HUES6 (cell line): ENCODE data around the gene GOLGA6L10.

Source experiments
- H3K27ac ChIP-seq: 2 replicates; pipeline ENCODE4 v1.7.0; 2013; ENCODE audit warnings: low read depth, mild to moderate bottlenecking, low read length, inconsistent platforms
- H3K27me3 ChIP-seq: 2 replicates; pipeline ENCODE4 v1.6.1; 2013; ENCODE audit warnings: low read length; ENCODE audit not compliant: control insufficient read depth, insufficient read depth
- H3K36me3 ChIP-seq: 2 replicates; pipeline ENCODE4 v1.6.1; 2013; ENCODE audit warnings: low read length; ENCODE audit not compliant: control insufficient read depth, insufficient read depth
- H3K4me1 ChIP-seq: 2 replicates; pipeline ENCODE4 v1.6.1; 2013; ENCODE audit warnings: low read length; ENCODE audit not compliant: control insufficient read depth, insufficient read depth
- H3K4me3 ChIP-seq: 2 replicates; pipeline ENCODE4 v1.5.1; 2013; ENCODE audit warnings: low read depth, low read length
- H3K9ac ChIP-seq: one replicate; pipeline ENCODE4 v1.6.1; 2013; ENCODE audit warnings: mild to moderate bottlenecking, low read length
- H3K9me3 ChIP-seq: 2 replicates; pipeline ENCODE4 v1.6.1; 2013; ENCODE audit warnings: low read depth, low read length; ENCODE audit not compliant: control insufficient read depth, insufficient read depth

GOLGA6L10 gene

DNA sequence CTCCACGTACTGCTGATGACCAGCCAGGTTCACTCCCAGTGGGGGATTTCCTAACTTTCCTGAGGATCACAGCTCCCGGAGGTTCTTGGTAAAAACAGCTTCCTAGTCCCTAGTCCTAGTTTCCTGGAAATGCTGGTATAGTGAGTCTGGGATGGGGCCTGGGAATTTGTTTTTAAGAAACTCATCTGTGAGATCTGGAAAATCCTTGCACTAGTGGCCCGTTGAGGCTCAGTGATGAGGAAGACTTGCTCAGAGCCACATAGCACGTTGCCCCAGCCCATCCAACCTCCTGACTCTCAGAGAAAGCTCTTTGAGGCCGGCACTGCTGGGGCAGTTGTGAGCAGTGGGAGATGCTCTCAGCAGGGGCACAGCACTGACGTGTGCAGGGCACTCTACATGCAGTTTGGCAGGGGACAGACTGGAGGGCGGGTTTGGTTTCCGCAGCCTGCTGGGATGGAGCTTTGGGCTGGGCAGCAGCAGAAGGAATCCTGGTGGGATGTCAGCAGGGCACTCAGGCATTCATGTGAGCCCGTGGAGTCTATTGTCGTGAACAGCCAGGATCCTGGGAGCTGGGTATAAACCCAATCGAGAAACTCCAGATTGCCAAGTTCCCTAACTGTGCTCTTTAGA is 55.1 kb downstream of the GOLGA6L10 start:
- H3K27me3 ChIP-seq, result no peaks in the 10 kb centered on the region
- H3K4me1 ChIP-seq, result peaks cover 7% of the 10 kb centered on the region; the same call in 1 of the 2 replicates
- H3K27ac ChIP-seq, result no peak overlapping the region
- no peak overlapping the region for H3K9ac ChIP-seq
- no peaks in the 10 kb centered on the region for H3K36me3 ChIP-seq
- H3K4me3 ChIP-seq, result no peak overlapping the region
- no peaks in the 10 kb centered on the region for H3K9me3 ChIP-seq

DNA sequence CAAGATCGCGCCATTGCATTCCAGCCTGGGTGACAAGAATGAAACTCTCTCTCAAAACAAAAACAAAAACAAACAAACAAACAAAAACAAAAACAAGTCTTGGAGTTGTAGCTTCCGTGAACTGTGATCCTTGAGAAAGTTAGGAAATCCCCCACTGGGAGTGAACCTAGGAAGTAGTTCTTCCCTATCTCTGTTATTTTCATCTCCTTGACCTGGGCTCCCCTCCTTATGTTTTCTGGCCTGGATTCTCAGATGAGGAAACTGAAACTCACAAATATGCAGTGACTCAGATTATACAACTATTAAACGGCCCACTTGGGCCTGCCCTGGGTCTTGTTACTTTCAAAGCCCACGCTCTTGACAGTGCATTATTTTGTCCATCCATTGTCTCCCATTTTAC is 57.0 kb downstream of the GOLGA6L10 start:
- Histone ChIP-seq H3K27me3 (no peaks in the 10 kb centered on the region), H3K9ac (no peak overlapping the region), H3K36me3 (no peaks in the 10 kb centered on the region), H3K9me3 (no peaks in the 10 kb centered on the region), H3K27ac (no peak overlapping the region), H3K4me3 (no peak overlapping the region), H3K4me1 (peaks cover 7% of the 10 kb centered on the region; the same call in 1 of the 2 replicates)
